HG03575 (cell line): ENCODE data around the gene UNC45B.
"Not testable (repeated sequence)": the region's sequence is repeated elsewhere in the genome, so short reads cannot be mapped to it uniquely, and the experiment has no call there.

Experiments
- ATAC-seq: cut with Tn5 transposase; IDR thresholded peaks from one replicate; pipeline ENCODE4 v1.9.1; 2021; ENCODE audit not compliant: unreplicated experiment, insufficient number of reproducible peaks, low FRiP score; ENCODE audit errors: extremely low read depth

UNC45B gene

DNA sequence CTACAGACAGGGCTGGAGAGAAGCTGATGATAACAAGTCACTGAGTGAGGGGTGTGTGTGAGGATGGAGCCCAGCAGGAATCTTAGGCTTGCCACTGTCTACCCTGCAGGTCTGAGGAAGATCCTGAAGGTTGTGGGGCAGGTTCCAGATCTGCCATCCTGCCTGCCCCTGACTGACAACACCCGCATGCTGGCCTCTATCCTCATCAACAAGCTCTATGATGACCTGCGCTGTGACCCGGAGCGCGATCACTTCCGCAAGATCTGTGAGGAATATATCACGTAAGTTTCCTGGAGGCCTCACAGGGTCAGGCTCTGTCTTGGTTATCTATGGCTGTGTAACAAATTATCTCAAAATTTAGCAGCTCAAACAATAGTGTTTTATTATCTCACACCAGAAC lies 16.3 kb downstream of the UNC45B start:
- ATAC-seq = no peak

DNA sequence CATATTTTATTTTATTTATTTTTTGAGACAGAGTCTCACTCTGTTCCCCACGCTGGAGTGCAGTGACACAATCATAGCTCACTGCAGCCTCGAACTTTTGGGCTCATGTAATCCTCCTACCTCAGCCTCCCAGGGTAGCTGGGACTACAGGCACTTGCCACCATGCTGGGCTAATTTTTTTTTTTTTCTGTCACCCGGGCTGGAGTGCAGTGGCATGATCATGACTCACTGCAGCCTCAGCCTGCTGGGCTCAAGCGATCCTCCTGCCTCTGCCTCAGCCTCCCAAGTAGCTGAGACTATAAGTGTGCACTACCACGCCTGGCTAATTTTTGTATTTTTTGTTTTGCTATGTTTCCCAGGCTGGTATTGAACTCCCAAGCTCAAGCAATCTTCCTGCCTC lies 17.1 kb downstream of the UNC45B start:
- ATAC-seq = no peak

DNA sequence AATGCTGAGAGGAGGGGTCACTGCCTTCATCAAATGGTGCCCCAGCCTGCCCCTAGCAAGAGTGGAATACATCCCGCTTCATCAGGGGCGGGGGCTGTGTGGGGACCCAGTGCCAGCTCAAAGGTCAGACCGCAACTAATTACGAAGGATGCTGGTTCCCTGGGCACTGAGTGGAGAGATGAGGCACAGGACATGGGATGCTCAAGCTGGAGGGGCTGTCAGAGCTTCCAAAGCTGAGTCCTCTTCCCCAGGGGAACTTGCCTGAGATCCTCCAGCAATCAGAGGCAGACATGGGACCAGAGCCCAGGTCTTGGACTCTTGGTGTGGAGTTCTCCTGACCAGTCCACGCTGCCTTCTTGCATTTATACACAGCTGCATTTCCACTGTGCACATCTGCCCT lies 18.9 kb downstream of the UNC45B start:
- no peak for ATAC-seq

DNA sequence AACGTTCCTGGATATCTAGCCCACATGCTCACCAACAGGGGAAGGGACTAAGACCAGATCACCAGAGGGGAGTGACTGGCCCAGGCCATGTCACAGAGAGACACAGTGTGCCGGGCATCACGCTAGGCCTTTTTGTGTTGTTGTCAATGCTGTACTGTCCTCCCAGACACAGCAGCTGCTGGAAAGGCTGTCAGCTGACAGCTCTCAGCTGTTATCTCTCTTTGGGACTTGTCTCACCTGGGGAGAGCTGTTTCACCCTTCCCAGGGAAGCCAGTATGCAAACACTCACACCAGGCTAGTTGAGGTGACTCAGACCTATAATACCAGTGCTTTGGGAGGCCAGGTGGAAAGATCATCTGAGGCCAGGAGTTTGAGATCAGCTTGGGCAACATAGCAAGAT lies 19.4 kb downstream of the UNC45B start:
- ATAC-seq = no peak

DNA sequence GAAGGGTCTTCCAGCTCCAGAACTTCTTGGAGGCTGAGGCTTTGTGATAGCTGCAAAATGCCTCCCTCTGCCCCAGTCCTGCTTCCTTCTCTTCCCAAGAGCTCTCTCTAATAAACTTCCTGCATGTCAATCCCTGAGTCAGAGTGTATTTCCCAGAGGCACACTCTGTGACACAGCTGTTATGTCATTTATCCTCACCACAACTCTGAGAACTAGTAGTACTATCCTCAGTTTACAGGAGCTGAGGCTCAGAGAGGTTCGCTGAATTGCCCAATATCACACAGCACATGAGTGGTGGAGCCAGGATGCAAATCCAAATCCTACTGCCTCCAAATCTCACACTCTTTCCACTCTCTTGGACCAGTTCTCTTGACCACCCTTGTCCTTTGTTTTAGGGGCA lies 20.0 kb downstream of the UNC45B start:
- ATAC-seq = no peak

DNA sequence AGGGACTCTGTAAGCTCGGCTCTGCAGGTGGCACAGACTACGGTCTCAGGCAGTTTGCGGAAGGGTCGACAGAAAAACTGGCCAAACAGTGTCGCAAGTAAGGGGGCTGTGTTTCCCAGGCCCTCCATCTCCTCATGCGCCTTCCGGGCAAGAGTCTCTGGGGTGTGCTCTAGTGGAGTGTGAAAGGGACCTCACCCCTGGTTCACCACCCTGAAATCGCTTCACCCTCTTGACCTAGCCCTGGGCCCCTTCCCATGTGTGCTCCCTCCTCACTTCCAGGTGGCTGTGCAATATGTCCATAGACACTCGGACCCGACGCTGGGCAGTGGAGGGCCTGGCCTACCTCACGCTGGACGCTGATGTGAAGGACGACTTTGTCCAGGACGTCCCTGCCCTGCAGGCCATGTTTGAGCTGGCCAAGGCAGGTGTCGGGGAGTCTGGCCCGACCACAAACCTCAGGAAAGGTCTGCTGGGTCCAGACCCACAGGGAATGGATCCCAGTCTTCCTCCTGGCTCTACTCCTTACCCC lies 22.3 kb downstream of the UNC45B start:
- no peak for ATAC-seq

DNA sequence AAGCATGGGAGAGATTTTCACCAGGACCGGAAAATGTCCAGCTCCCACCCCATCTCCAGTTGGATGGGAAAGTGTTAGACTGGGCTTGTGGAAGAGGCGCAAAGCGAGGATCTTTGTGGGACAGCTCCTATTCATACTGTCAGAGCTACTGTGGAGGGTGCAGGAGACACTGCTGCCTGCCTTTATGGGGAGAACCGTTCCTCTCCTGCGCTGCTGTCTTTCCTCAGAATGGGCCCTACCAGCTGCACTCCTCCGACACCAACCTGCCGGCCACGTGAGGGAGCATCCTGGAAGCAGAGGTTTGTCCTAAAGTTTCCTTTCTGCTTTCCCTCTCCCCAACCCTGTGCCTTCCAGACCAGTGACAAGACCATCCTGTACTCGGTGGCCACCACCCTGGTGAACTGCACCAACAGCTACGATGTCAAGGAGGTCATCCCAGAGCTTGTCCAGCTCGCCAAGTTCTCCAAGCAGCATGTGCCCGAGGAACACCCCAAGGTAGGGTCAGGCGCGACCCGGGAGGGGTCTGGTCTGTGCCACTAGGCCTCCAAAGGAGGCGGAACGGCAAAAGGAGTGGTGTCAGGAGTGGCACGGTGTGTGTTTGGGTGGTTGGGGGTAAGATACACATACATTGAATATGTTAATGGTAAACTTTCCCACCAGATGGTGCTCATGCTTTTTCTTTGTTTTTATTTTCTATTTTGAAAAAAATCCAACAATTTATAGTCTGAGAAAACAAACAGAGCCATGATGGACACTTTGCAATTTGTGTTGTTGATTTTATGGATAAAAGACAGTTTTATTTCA lies 23.6 kb downstream of the UNC45B start:
- no peak for ATAC-seq

DNA sequence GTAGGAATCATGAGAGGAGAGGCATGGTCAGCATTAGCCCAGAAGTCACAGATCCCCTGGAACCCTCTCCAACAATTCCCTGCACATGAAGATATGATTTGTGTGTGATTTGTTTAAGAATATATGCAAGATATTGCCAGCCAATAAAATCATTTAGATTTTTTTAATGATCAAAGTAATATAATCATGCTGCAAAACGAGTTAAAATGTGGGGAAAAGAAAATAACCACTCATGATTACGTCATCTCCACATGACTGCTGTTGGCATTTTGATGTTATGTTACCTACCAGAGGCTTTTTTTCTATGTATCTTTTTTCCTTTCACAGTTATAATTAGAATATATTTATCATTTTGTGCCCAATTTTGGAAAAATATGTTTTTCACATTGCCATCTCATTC lies 24.2 kb downstream of the UNC45B start:
- ATAC-seq = no peak

DNA sequence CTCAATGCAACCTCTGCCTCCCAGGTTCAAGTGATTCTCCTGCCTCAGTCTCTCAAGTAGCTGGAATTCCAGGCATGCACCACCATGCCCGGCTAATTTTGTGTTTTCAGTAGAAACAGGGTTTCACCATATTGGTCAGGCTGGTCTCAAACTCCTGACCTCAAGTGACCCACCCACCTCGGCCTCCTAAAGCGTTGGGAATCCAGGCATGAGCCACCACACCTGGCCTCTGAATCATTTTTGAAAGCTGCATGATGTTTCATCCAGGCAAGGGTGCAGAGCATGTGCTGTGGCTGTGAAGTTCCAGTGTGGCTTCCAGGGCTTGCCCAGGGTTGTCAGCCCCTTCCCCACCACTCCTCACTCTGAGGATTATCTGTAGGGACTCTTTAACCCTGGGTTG lies 24.7 kb downstream of the UNC45B start:
- ATAC-seq = not testable (repeated sequence)

DNA sequence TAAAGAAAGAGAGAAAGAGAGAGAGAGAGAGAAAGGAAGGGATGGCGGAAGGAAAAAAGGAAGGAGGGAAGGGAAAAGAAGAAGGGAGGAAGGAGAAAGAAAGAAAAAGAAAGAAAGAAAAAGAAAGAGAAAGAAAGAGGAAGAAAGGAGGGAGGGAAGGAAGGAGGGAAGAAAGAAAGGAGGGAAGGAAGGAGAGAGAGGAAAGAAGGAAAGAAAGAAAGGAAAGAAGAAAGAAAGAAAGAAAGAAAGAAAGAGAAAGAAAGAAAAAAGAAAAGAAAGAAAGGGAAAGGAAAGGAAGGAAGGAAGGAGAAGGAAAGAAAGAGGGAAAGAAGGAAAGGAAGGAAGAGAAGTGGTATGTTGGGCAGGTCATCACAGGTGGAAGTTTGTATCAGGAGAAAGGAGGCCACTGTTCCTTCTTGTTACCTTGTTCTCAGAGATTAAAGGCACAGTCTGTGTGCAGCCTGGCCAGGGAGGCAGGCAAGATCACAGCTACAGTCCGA lies 27.3 kb downstream of the UNC45B start:
- ATAC-seq = no peak

DNA sequence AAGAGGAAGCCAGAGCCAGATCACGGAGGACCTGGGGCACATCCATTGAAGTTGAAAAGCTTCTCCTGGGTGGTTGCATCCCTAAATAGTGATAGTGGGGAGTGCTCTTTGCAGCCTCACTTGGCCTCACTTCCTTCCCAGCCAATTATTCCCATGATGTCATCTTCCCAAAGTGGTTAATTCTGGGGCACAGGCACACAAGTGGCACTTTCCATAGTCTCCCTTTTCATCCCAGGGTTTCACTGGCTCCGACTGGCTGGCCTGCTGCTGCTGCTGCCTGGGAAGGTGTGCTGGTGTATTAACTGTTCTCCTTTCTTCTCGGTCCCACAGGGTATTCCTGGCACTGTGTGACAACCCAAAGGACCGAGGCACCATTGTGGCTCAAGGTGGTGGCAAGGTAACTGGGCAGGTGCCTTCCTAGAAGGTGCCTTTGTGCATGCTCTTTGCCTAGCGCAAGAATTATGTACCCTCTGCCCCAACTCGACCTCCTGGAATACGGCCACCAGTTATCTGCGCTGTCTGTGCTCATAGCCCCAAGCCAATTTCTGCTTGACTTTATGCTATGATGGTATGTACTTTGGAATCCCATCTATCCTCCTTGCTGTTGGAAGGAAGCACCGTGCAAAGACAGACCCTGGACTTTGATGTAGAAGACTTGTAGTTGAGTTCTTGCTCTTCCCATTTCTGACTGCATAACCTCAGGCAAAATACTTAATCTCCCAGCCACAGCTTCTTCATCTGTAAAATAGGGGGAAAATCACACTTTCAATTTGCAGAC lies 28.2 kb downstream of the UNC45B start:
- ATAC-seq = no peak

DNA sequence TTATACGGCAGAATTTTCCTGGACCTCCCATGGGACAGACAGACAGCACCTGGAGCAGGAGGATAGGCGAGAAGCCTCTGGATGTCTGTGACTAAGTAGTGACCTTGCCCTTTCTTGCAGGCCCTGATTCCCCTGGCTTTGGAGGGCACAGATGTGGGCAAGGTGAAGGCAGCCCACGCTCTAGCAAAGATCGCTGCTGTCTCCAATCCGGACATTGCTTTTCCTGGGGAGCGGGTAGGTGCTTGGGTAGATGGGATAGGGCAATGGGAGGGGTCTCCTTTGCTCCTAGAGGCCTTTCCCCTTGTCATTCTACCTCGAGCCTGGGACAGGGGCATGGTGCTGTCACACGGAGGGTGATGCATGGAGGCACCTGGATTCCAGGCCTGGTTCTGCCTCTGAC lies 29.3 kb downstream of the UNC45B start:
- no peak for ATAC-seq

DNA sequence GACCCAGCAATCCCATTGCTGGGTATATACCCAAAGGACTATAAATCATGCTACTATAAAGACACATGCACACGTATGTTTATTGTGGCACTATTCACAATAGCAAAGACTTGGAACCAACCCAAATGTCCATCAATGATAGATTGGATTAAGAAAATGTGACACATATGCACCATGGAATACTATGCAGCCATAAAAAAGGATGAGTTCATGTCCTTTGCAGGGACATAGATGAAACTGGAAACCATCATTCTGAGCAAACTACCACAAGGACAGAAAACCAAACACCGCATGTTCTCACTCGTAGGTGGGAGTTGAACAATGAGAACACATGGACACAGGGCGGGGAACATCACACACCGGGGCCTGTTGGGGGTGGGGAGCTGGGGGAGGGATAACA lies 31.8 kb downstream of the UNC45B start:
- not testable (repeated sequence) for ATAC-seq

DNA sequence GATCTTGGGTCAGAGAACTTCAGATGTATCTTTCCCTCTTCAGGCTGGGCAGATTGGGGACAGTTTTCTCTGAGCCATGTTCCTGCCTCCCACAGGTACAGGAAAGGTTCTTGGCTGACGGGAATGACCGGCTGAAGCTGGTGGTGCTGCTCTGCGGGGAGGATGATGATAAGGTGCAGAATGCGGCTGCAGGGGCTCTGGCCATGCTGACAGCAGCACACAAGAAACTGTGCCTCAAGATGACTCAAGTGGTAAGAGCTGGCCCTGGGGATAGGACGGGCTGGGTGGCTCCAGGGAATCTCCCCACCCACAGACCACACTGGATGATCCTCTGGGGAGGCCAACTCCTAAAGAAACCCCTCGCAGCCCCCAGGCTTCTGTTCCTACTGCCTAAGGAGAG lies 35.7 kb downstream of the UNC45B start:
- ATAC-seq = no peak

DNA sequence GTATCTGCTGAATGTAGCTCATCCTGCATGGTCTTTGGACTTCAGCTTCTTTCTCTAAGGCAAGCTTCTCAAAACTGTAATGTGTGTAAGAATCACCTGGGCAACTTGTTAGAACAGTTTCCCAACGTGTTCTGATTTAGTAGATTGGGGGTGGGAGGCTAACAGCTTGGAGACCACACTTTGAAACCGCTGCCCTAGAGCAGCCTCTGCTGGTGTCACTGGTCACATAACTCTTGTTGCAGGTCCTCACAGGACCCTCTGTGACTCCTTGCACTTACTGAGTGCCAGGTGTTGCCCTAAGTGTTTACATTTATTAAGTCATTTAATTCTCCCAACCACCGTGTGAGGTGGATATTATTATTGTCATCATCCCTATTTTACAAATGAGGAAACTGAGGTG lies 36.7 kb downstream of the UNC45B start:
- ATAC-seq = no peak

DNA sequence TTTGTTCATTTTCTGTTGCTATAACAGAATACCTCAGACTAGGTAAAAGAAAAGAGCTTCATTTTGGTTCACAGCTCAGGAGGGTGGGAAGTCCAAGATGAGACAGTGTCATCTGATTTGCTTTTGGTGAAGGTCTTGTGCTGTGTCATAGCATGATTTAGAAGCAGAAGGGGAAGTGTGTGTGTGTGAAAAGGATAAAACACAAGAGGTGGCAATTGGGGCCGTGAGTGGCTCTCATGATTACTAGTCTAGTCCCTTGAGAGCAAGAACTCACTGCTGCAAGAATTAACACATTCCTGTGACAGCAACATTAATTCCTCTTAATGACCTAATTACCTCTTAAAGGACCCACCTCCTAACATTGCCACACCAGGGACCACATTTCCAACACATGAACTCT lies 38.2 kb downstream of the UNC45B start:
- ATAC-seq = no peak

DNA sequence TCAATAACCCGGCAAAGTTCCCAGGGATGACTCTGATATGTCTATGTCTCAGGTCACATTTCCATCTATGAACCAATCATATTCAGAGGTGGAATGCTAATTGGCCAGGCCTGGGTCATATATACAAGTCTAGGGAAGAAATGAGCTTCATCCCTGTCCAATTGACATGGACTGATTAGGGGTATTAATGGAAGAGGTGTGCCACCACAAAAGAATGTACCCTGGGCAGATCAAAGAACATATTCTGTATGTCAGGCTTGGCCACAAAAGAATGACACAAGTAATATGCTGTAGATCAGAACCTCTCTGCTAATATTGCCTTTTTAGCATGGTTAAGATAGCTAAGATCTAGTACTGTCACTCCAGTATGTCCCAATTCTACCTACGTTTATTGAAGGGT lies 39.9 kb downstream of the UNC45B start:
- ATAC-seq = no peak

DNA sequence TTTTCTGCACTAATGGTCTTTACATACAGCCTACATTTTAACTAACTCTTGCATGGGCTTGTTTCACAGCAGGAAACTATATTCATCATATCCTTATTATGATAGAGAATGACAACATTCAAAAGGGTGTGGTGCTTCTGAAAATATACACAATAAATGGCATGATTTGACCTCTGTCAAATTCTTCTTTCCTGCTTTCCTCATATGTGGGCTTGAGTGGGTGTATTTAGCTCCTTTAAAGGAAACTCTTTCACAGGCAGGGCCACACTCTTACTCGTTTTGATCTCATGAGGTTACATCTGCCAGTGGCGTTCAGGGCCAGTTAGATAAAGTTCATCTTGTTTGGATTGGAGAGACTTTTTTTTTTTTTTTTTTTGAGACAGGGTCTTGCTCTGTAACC lies 40.5 kb downstream of the UNC45B start:
- no peak for ATAC-seq

DNA sequence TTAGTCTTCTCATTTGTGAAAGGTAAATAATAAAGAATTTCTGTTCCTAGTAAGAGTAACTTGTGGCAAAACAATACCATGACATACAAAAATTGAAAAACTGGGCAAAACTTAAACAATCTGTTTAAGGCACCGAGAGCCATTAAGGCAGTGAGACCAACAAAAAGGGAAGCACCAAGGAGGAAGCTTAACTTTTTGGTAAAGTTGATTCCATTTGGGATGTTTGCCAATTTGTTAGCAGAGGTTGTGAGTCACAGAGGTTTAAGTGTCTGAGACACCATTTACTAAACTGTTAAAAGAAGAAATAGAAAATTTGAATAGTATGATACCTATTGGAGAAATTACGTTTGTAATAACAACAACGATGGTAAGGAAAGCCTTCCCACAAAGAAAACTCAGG lies 41.7 kb downstream of the UNC45B start:
- no peak for ATAC-seq

DNA sequence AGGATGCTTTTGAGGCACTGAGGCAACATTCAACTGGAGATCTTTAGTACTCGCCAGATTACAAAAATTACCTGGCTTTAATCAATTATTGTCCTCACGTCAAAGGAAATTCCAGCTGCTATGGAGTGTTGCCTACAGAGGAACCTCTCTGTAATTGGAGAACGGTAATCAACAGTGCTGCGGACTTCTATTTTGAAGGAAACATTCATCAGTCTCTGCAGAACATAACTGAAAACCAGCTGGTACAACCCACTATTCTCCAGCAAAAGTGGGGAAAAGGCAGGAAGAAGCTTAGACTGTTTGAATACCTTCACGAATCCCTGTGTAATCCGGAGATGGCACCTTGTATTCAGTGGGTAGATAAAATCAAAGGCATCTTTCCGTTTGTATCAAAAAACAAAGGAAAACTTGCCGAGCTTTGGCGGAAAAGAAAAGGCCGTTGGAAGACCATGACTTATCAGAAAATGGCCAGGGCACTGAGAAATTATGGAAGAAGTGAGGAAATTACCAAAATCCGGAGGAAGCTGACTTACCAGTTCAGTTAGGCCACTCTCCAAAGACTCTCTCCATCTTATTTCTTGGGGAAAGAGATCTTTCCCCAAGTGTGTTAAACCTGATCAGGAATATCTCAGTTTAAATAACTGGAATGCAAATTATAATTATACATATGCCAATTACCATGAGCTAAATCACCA lies 43.5 kb downstream of the UNC45B start:
- no peak for ATAC-seq
